K562 (cell line): ENCODE data around the gene PPTC7. TPM values are rescaled to one million over a fixed set of nuclear protein-coding genes. Genes with fewer than 3 reads are reported as not detected.

ENCODE experiments used
- CCNT2 ChIP-seq: IDR thresholded peaks from 2 replicates; pipeline ENCODE4 v1.6.1; 2011; ENCODE audit warnings: borderline replicate concordance, low read depth, mild to moderate bottlenecking, moderate library complexity, mixed read lengths, low read length; ENCODE audit not compliant: insufficient read length; ENCODE audit errors: extremely low read depth
- CREB1 ChIP-seq, 2 experiments: sonication (generic) in 1 of 2; formaldehyde crosslinking in 1 of 2; IDR thresholded peaks; 2 replicates each; pipeline versions ENCODE4 v1.6.1 to v1.8.0; 2012 to 2022; ENCODE audit warnings: inconsistent platforms in 1 of 2, mild to moderate bottlenecking in 1 of 2, missing genetic modification reagents in 1 of 2, moderate library complexity in 1 of 2
- KDM2B ChIP-seq: fragments of 250-450 bp; sonication (Bioruptor Pico); IDR thresholded peaks from 2 replicates; pipeline ENCODE4 v1.8.0; 2021; ENCODE audit warnings: mild to moderate bottlenecking, moderate library complexity
- KLF1 ChIP-seq: fragments of 450-650 bp; IDR thresholded peaks from 2 replicates; pipeline ENCODE4 v1.6.1; 2016; ENCODE audit warnings: missing genetic modification characterization, missing compliant biosample characterization
- MYNN ChIP-seq, 2 experiments: sonication (generic); formaldehyde crosslinking in 1 of 2; IDR thresholded peaks; 2 replicates each; pipeline versions ENCODE4 v1.5.0 to v1.6.1; 2016 to 2020; ENCODE audit warnings: antibody characterized with exemption in 1 of 2, missing genetic modification reagents in 1 of 2
- NFIC ChIP-seq: fragments of 450-650 bp; IDR thresholded peaks from 2 replicates; pipeline ENCODE4 v1.6.1; 2017; ENCODE audit warnings: mild to moderate bottlenecking, inconsistent platforms
- NR3C1 ChIP-seq: sonication (generic); formaldehyde crosslinking; IDR thresholded peaks from 2 replicates; pipeline ENCODE4 v1.8.1; 2022; ENCODE audit warnings: missing genetic modification reagents
- SIN3A ChIP-seq, 2 experiments: fragments of 150-350 bp in 1 of 2; IDR thresholded peaks; 2 replicates each; pipeline ENCODE4 v1.6.1; 2011 to 2016; ENCODE audit warnings: borderline replicate concordance in 2 of 2, low read depth in 2 of 2, low read length in 2 of 2, mild to moderate bottlenecking in 2 of 2, moderate library complexity in 2 of 2; ENCODE audit not compliant: control insufficient read depth in 1 of 2
- TEAD1 ChIP-seq, 2 experiments: fragments of 450-650 bp in 1 of 2; sonication (generic) in 1 of 2; formaldehyde crosslinking; IDR thresholded peaks; 2 replicates each; pipeline versions ENCODE4 v1.4.0 to v1.8.0; 2020 to 2022; ENCODE audit warnings: mild to moderate bottlenecking in 2 of 2, missing genetic modification reagents in 1 of 2
- ZNF24 ChIP-seq: fragments of 450-650 bp; IDR thresholded peaks from 2 replicates; pipeline ENCODE4 v1.6.1; 2016
- ZNF830 ChIP-seq: fragments of 250-450 bp; sonication (Bioruptor Pico); IDR thresholded peaks from 2 replicates; pipeline ENCODE4 v1.5.0; 2021; ENCODE audit warnings: mild to moderate bottlenecking
- polyA plus RNA-seq, 8 experiments: library from polyadenylated mRNA; depleted of rRNA in 4 of 8; stranded (reverse) in 5 of 8; unstranded in 3 of 8; fragments of >200 nt; fragmentation: Nextera tagmentation in 2 of 8; fragmentation: Illumina TruSeq in 1 of 8; extraction: Ambion mirVana in 2 of 8; extraction: Trizol in 1 of 8; gene quantifications; 2 replicates each; pipeline versions ENCODE4 v1.2.1 to v1.2.3, GENCODE V29; 2011 to 2014; ENCODE audit warnings: inconsistent platforms in 1 of 8, missing spikeins in 1 of 8
- total RNA-seq, 7 experiments: library from RNA; depleted of rRNA in 6 of 7; stranded (reverse); fragments of >200 nt in 6 of 7; fragmentation: Illumina TruSeq in 2 of 7; extraction: Trizol in 2 of 7; gene quantifications; 2 replicates each; pipeline versions ENCODE4 v1.2.1 to v1.2.3, GENCODE V29; 2011 to 2021; ENCODE audit warnings: low replicate concordance in 1 of 7
- TF ChIP-seq, protein P1 (sequence below), 2 experiments: fragments of 450-650 bp; IDR thresholded peaks; 2 replicates each; pipeline ENCODE4 v1.6.1; 2016
- TF ChIP-seq, protein P2 (sequence below): sonication (generic); formaldehyde crosslinking; IDR thresholded peaks from 2 replicates; pipeline ENCODE4 v1.4.0; 2020; ENCODE audit warnings: mild to moderate bottlenecking, missing genetic modification reagents
- TF ChIP-seq, protein P3 (sequence below): sonication (generic); formaldehyde crosslinking; IDR thresholded peaks from 2 replicates; pipeline ENCODE4 v1.8.1; 2023; ENCODE audit warnings: mild to moderate bottlenecking, missing genetic modification reagents
- TF ChIP-seq, protein P4 (sequence below), 3 experiments: fragments of 200-800 bp in 1 of 3; sonication (Bioruptor generic) in 1 of 3; sonication (generic) in 1 of 3; formaldehyde crosslinking in 1 of 3; IDR thresholded peaks; 2 replicates each; pipeline versions ENCODE4 v1.6.1 to v1.8.0; 2016 to 2022; ENCODE audit warnings: mild to moderate bottlenecking in 2 of 3, missing compliant biosample characterization in 2 of 3, missing genetic modification characterization in 2 of 3, missing genetic modification reagents in 1 of 3
- TF ChIP-seq, protein P5 (sequence below): fragments of 450-650 bp; IDR thresholded peaks from 2 replicates; pipeline ENCODE4 v1.6.1; 2014; ENCODE audit warnings: low read depth, mild to moderate bottlenecking, moderate library complexity, borderline replicate concordance

Gene PPTC7
- total and polyA plus RNA-seq, 9 of the 15 experiments (the other 6 are each of a cell fraction or from before 2014, with no cell fraction given), result 2.6 to 23.1 (median 11.9) TPM

DNA sequence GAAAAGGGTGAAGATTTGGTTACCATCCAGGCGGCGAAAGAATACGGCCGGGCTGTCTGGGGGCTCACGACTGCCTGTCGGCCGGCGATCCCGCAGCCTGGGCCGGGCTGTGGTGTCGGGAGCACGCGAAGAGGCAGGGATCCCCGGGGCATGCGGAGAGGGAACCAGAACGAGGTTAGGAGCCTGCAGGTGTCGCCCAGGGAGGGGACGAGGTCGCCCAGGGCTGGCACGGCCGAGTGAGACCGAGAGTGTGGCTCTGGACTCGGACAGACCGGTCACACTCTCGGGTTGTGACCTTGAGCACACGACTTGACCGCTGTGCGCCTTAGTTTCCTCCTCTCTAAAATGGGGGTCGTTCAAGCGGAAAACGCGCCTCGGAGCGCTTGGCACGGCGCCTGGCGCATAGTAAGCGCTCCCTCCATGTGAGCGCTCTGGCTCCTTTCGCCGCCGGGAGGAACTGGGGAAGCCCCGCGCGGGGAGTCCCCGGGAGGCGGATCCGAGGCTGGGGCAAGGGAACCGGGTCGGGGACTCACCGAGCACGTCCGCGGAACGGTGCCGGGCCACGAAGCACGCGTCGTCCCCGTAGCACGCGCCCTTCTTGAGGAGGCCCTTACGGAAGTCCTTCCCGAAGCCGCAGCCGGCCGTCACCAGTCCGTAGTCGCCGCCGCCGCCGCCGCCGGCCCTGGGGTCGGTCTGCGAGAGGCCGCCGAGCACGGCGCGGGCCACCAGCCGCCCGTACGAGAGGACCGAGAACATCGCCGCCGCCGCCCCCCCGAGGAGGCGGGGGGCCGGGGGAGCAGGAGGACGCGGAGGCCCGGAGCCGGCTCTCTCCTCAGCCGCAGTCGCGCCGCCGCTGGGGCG lies 612 bp downstream of the PPTC7 start (continued):
- TF ChIP-seq, protein P1, sequence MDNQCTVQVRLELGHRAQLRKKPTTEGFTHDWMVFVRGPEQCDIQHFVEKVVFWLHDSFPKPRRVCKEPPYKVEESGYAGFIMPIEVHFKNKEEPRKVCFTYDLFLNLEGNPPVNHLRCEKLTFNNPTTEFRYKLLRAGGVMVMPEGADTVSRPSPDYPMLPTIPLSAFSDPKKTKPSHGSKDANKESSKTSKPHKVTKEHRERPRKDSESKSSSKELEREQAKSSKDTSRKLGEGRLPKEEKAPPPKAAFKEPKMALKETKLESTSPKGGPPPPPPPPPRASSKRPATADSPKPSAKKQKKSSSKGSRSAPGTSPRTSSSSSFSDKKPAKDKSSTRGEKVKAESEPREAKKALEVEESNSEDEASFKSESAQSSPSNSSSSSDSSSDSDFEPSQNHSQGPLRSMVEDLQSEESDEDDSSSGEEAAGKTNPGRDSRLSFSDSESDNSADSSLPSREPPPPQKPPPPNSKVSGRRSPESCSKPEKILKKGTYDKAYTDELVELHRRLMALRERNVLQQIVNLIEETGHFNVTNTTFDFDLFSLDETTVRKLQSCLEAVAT (IDR thresholded peaks at IDR 0.05), result 0 out of 4 replicates have a peak, but pooled peaks of 1 of the 2 experiments have one; percentile 41
- TF ChIP-seq, protein P2, sequence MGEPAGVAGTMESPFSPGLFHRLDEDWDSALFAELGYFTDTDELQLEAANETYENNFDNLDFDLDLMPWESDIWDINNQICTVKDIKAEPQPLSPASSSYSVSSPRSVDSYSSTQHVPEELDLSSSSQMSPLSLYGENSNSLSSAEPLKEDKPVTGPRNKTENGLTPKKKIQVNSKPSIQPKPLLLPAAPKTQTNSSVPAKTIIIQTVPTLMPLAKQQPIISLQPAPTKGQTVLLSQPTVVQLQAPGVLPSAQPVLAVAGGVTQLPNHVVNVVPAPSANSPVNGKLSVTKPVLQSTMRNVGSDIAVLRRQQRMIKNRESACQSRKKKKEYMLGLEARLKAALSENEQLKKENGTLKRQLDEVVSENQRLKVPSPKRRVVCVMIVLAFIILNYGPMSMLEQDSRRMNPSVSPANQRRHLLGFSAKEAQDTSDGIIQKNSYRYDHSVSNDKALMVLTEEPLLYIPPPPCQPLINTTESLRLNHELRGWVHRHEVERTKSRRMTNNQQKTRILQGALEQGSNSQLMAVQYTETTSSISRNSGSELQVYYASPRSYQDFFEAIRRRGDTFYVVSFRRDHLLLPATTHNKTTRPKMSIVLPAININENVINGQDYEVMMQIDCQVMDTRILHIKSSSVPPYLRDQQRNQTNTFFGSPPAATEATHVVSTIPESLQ (CRISPR knock-in tag), result 0 out of 2 replicates have a peak, but pooled peaks have one; percentile 42
- TF ChIP-seq MYNN (IDR thresholded peaks at IDR 0.05) (no peak), MYNN (CRISPR knock-in tag; IDR thresholded peaks at IDR 0.05) (no peak), KDM2B (CRISPR knock-in tag) (0 out of 2 replicates have a peak, but pooled peaks have one; percentile 14), CREB1 (IDR thresholded peaks at IDR 0.05) (no peak), CREB1 (CRISPR knock-in tag; IDR thresholded peaks at IDR 0.05) (0 out of 2 replicates have a peak, but pooled peaks have one; percentile 17), TEAD1 (CRISPR knock-in tag; IDR thresholded peaks at IDR 0.05) (peak in 1 of 2 experiments; percentile 88; a peak in 2 of 4 replicates), CCNT2 (peak; percentile 13), NFIC (peak; percentile 69), ZNF24 (peak; percentile 19; the same call in 1 of the 2 replicates), ZNF830 (CRISPR knock-in tag) (0 out of 2 replicates have a peak, but pooled peaks have one; percentile 20), NR3C1 (CRISPR knock-in tag) (0 out of 2 replicates have a peak, but pooled peaks have one; percentile 38), SIN3A (IDR thresholded peaks at IDR 0.05; ENCODE audit: borderline replicate concordance in 2 of 2, control insufficient read depth in 1 of 2, low read depth in 2 of 2, low read length in 2 of 2) (peak; percentile 31 to 41; a peak in 2 of 4 replicates), KLF1 (tag) (0 out of 2 replicates have a peak, but pooled peaks have one; percentile 26)
- TF ChIP-seq, protein P3, sequence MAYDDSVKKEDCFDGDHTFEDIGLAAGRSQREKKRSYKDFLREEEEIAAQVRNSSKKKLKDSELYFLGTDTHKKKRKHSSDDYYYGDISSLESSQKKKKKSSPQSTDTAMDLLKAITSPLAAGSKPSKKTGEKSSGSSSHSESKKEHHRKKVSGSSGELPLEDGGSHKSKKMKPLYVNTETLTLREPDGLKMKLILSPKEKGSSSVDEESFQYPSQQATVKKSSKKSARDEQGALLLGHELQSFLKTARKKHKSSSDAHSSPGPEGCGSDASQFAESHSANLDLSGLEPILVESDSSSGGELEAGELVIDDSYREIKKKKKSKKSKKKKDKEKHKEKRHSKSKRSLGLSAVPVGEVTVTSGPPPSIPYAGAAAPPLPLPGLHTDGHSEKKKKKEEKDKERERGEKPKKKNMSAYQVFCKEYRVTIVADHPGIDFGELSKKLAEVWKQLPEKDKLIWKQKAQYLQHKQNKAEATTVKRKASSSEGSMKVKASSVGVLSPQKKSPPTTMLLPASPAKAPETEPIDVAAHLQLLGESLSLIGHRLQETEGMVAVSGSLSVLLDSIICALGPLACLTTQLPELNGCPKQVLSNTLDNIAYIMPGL (CRISPR knock-in tag), result 0 out of 2 replicates have a peak, but pooled peaks have one; percentile 59
- TF ChIP-seq, protein P4, sequence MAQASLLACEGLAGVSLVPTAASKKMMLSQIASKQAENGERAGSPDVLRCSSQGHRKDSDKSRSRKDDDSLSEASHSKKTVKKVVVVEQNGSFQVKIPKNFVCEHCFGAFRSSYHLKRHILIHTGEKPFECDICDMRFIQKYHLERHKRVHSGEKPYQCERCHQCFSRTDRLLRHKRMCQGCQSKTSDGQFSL (CRISPR knock-in tag; IDR thresholded peaks at IDR 0.05), result 0 out of 2 replicates have a peak, but pooled peaks have one; percentile 20
- TF ChIP-seq, protein P4 (tag; IDR thresholded peaks at IDR 0.05), result no peak
- TF ChIP-seq, protein P5, sequence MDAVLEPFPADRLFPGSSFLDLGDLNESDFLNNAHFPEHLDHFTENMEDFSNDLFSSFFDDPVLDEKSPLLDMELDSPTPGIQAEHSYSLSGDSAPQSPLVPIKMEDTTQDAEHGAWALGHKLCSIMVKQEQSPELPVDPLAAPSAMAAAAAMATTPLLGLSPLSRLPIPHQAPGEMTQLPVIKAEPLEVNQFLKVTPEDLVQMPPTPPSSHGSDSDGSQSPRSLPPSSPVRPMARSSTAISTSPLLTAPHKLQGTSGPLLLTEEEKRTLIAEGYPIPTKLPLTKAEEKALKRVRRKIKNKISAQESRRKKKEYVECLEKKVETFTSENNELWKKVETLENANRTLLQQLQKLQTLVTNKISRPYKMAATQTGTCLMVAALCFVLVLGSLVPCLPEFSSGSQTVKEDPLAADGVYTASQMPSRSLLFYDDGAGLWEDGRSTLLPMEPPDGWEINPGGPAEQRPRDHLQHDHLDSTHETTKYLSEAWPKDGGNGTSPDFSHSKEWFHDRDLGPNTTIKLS, result 0 out of 2 replicates have a peak, but pooled peaks have one; percentile 6
